OCI-LY7 (cell line): Measurements from ENCODE around the gene PSMF1. TPM values are rescaled to one million over a fixed set of nuclear protein-coding genes. Genes with fewer than 3 reads are reported as not detected.
"Not testable (repeated sequence)": the region's sequence is repeated elsewhere in the genome, so short reads cannot be mapped to it uniquely, and the experiment has no call there.

Experiments
- BruUV-seq: library from RNA; stranded (reverse); fragments of 400-500 nt; replicated peaks from 2 replicates; lab custom pipeline; 2021; lab: Mats Ljungman, UMichigan
- CTCF ChIA-PET: fragments of 300-600 bp; sonication (Branson Sonifier 250); formaldehyde crosslinking; loops from one replicate; lab custom pipeline; 2022; ENCODE audit warnings: antibody characterized with exemption; ENCODE audit not compliant: unreplicated experiment; lab: Charles Lee
- POLR2A ChIA-PET: fragments of 300-600 bp; sonication (Branson Sonifier 250); formaldehyde crosslinking; loops from one replicate; lab custom pipeline; 2022; ENCODE audit warnings: antibody characterized with exemption; lab: Charles Lee
- DNase-seq: peaks from one replicate; pipeline ENCODE4 v3.0.0-alpha.2; 2015; ENCODE audit warnings: low spot score
- H2AFZ ChIP-seq: fragments of 200-600 bp; sonication (generic), shearing (Covaris generic); 2 replicates; pipeline ENCODE4 v1.6.1; 2014; ENCODE audit warnings: mild to moderate bottlenecking, antibody characterized with exemption, low read length, moderate library complexity
- H3K27ac ChIP-seq: fragments of 200-600 bp; sonication (generic); 2 replicates; pipeline ENCODE4 v1.5.1; 2014; ENCODE audit warnings: mixed run types, low read depth, mild to moderate bottlenecking, moderate library complexity, low read length, inconsistent platforms; ENCODE audit not compliant: poor library complexity, severe bottlenecking
- H3K36me3 ChIP-seq: fragments of 200-600 bp; sonication (generic); 2 replicates; pipeline ENCODE4 v1.6.1; 2014; ENCODE audit warnings: mild to moderate bottlenecking, antibody characterized with exemption, low read length, moderate library complexity, mixed read lengths; ENCODE audit not compliant: insufficient read depth
- H3K4me1 ChIP-seq: fragments of 200-600 bp; sonication (generic); 2 replicates; pipeline ENCODE4 v1.5.1; 2014; ENCODE audit warnings: mild to moderate bottlenecking, low read length; ENCODE audit not compliant: insufficient read depth, poor library complexity, severe bottlenecking
- H3K4me2 ChIP-seq: fragments of 200-600 bp; sonication (generic); 2 replicates; pipeline ENCODE4 v1.6.1; 2014; ENCODE audit warnings: mild to moderate bottlenecking, low read length
- H3K4me3 ChIP-seq: fragments of 200-600 bp; sonication (generic); 2 replicates; pipeline ENCODE4 v1.5.1; 2014; ENCODE audit warnings: mild to moderate bottlenecking, low read depth, low read length; ENCODE audit not compliant: poor library complexity, severe bottlenecking
- H3K79me2 ChIP-seq: fragments of 200-600 bp; sonication (generic); 2 replicates; pipeline ENCODE4 v1.6.1; 2016; ENCODE audit warnings: low read depth, mild to moderate bottlenecking, low read length, moderate library complexity, mixed read lengths; ENCODE audit not compliant: insufficient read depth
- H3K9me2 ChIP-seq: fragments of 200-600 bp; sonication (generic); 2 replicates; pipeline ENCODE4 v1.6.1; 2016; ENCODE audit warnings: mild to moderate bottlenecking, low read length, mixed read lengths; ENCODE audit not compliant: insufficient read depth
- H3K9me3 ChIP-seq: fragments of 200-600 bp; sonication (generic); 2 replicates; pipeline ENCODE4 v1.6.1; 2014; ENCODE audit warnings: mild to moderate bottlenecking, mixed run types, low read length, mixed read lengths
- H4K20me1 ChIP-seq: fragments of 200-600 bp; sonication (generic); 2 replicates; pipeline ENCODE4 v1.6.1; 2014; ENCODE audit warnings: mild to moderate bottlenecking, antibody characterized with exemption, low read length, moderate library complexity, mixed read lengths; ENCODE audit not compliant: insufficient read depth
- CTCF ChIP-seq: fragments of 200-600 bp; sonication (generic); conservative IDR thresholded peaks from 2 replicates; pipeline ENCODE4 v1.5.1; 2014; ENCODE audit warnings: mild to moderate bottlenecking, antibody characterized with exemption, low read length, moderate library complexity, mixed read lengths
- EZH2phosphoT487 ChIP-seq: fragments of 200-600 bp; sonication (generic); IDR thresholded peaks from 2 replicates; pipeline ENCODE4 v1.6.1; 2018; ENCODE audit warnings: low read depth, borderline replicate concordance, mild to moderate bottlenecking, mixed run types, antibody characterized with exemption, low read length, moderate library complexity, mixed read lengths
- intact Hi-C: fragments of 100-400 bp; cut with micrococcal nuclease; formaldehyde crosslinking; loops from one replicate; pipeline ENCODE4 v1.10.0; 2022; ENCODE audit not compliant: unreplicated experiment
- total RNA-seq, 2 experiments: library from RNA; depleted of rRNA in 1 of 2; stranded (reverse); fragments of >200 nt in 1 of 2; shearing (Covaris generic) in 1 of 2; gene quantifications; 2 replicates each; pipeline ENCODE4 v1.2.3, GENCODE V29; 2014 to 2022

PSMF1 gene
- total RNA-seq, 2 experiments from 2014 or later = 34.7 to 132 TPM

GRCh38 chr20:1146957-1147356, 28.6 kb downstream of the PSMF1 start:
- Histone ChIP-seq H4K20me1 (no peaks in the 10 kb centered on the region), H3K9me3 (no peaks in the 10 kb centered on the region), H3K79me2 (no peaks in the 10 kb centered on the region), H3K4me1 (peaks cover 8% of the 10 kb centered on the region), H3K4me3 (no peak overlapping the region), H3K36me3 (peaks cover 88% of the 10 kb centered on the region), H3K4me2 (no peak overlapping the region), H3K27ac (no peak overlapping the region), H3K9me2 (no peaks in the 10 kb centered on the region), H2AFZ (no peak overlapping the region)
- no peak for TF ChIP-seq EZH2phosphoT487
- TF ChIP-seq CTCF = no peak
- DNase-seq = no peak
- no TSS peak for BruUV-seq
- intact Hi-C loops = no loop called here
- ChIA-PET POLR2A (no interaction called here), CTCF (no interaction called here)

GRCh38 chr20:1149812-1150211, 31.4 kb downstream of the PSMF1 start:
- CTCF ChIA-PET, H3K9me2 ChIP-seq, H3K79me2 ChIP-seq, H2AFZ ChIP-seq, intact Hi-C loops, DNase-seq, H3K27ac ChIP-seq, BruUV-seq, POLR2A ChIA-PET, H3K4me3 ChIP-seq, H3K9me3 ChIP-seq, H3K4me1 ChIP-seq, H3K4me2 ChIP-seq, H4K20me1 ChIP-seq: not testable (repeated sequence)
- peaks cover 93% of the 10 kb centered on the region for H3K36me3 ChIP-seq

- H3K4me1 ChIP-seq = no peaks in the 10 kb centered on the region
- ChIA-PET POLR2A (no interaction called here), CTCF (interaction anchor here (0.6 kb wide), 1 partner anchor 227 kb away, joined by 5 read pairs; no protein-coding TSS in a partner anchor)
- H3K79me2 ChIP-seq = no peaks in the 10 kb centered on the region
- intact Hi-C loops = no loop called here
- DNase-seq = no peak
- BruUV-seq = no TSS peak
- H3K27ac ChIP-seq = no peak overlapping the region
- H3K4me2 ChIP-seq = no peak overlapping the region
- no peaks in the 10 kb centered on the region for H4K20me1 ChIP-seq
- H3K9me2 ChIP-seq = no peaks in the 10 kb centered on the region
- no peaks in the 10 kb centered on the region for H3K9me3 ChIP-seq
- H3K4me3 ChIP-seq = no peak overlapping the region
- no peak for TF ChIP-seq EZH2phosphoT487
- TF ChIP-seq CTCF = no peak
- H3K36me3 ChIP-seq = peaks cover 96% of the 10 kb centered on the region
- no peak overlapping the region for H2AFZ ChIP-seq
These were observed 31.8 kb downstream of the PSMF1 start for GRCh38 chr20:1150218-1150617.
